Activated CD8-positive, alpha-beta T cell treated with anti-CD3 and anti-CD28 coated beads for 36 hours (primary cell): Measurements from ENCODE around the gene ADNP. TPM values are rescaled to one million over a fixed set of nuclear protein-coding genes. Genes with fewer than 3 reads are reported as not detected.

ENCODE experiments used
- ATAC-seq: fragments of 200-7000 bp; cut with Tn5 transposase; one replicate; pipeline ENCODE4 v1.10.0; 2021; ENCODE audit warnings: mild to moderate bottlenecking, moderate library complexity
- CTCF ChIA-PET: fragments of 350-600 bp; sonication (Branson Sonifier 250); formaldehyde crosslinking; loops from one replicate; lab custom pipeline; 2021; ENCODE audit warnings: antibody characterized with exemption; lab: Charles Lee
- POLR2A ChIA-PET: fragments of 350-600 bp; sonication (Branson Sonifier 250); formaldehyde crosslinking; loops from one replicate; lab custom pipeline; 2021; ENCODE audit warnings: antibody characterized with exemption; lab: Charles Lee
- DNase-seq: peaks from one replicate; pipeline ENCODE4 v3.0.0-alpha.2; 2020
- H3K27ac Mint-ChIP-seq: one replicate; pipeline ENCODE4 v1.8.0; 2021; ENCODE audit warnings: mild to moderate bottlenecking, mixed read lengths
- H3K27me3 Mint-ChIP-seq: one replicate; pipeline ENCODE4 v1.8.0; 2021; ENCODE audit warnings: mixed read lengths
- H3K36me3 Mint-ChIP-seq: one replicate; pipeline ENCODE4 v1.8.0; 2021; ENCODE audit warnings: low read depth, mixed read lengths
- H3K4me1 Mint-ChIP-seq: one replicate; pipeline ENCODE4 v1.8.0; 2021; ENCODE audit warnings: low read depth, mixed read lengths
- H3K4me3 Mint-ChIP-seq: one replicate; pipeline ENCODE4 v1.8.0; 2021; ENCODE audit warnings: mild to moderate bottlenecking, moderate library complexity, mixed read lengths
- H3K9me3 Mint-ChIP-seq: one replicate; pipeline ENCODE4 v1.8.0; 2021; ENCODE audit warnings: mixed read lengths
- intact Hi-C: fragments of 100-400 bp; cut with micrococcal nuclease; formaldehyde crosslinking; loops from one replicate; pipeline ENCODE4 v1.10.0; 2022
- total RNA-seq, 2 experiments: library from RNA; stranded (reverse); gene quantifications; one replicate each; pipeline ENCODE4 v1.2.3, GENCODE V29; 2021
- TF ChIP-seq, protein P1 (sequence below): fragments of 200-600 bp; IDR thresholded peaks from one replicate; pipeline ENCODE4 v1.8.0; 2022; ENCODE audit warnings: antibody characterized with exemption, mild to moderate bottlenecking

ADNP gene
- total RNA-seq, 2 experiments from 2014 or later = 58.9 to 60.0 TPM

DNA sequence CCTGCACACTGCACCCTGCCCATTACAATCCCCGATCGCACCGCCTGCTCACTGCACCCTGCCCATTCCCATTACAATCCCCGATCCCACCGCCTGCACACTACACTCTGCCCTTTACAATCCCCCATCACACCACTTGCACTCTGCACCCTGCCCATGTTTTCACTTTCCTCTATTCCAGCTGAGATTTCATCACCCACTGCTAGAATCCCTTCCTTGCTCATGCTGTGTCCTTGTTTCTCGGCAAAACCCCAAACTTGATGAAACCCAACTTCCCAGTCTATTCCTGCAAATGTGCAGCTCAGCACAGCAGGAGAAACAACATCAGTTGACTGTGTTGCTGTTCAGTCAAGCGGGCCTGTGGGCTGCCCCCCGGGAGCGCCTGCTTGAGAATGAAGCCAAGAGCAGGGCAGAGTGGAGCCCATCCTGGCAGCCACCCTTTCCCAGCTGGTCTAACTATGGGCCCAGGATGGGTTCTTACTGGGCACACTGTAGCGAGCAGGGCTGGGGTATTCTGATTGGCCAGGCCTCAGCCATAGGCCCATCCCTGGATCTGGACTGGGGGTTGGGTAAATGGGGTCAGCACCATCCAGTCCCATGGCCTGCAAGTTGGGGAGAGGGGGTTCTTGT is 44.6 kb upstream of the ADNP start:
- POLR2A ChIA-PET = interaction anchor here (0.6 kb wide), 1 partner anchor 76 kb away, joined by 3 read pairs; no protein-coding TSS in a partner anchor
- Mint-ChIP-seq H3K4me1 (peaks cover 12% of the 10 kb centered on the region), H3K4me3 (no peak overlapping the region), H3K9me3 (no peaks in the 10 kb centered on the region), H3K36me3 (no peaks in the 10 kb centered on the region), H3K27ac (no peak overlapping the region), H3K27me3 (peaks cover 21% of the 10 kb centered on the region)
- CTCF ChIA-PET = interaction anchor here (1.6 to 4.1 kb wide), 2 partner anchors 12 to 331 kb away, joined by 3 to 17 read pairs; no protein-coding TSS in a partner anchor
- TF ChIP-seq, protein P1, sequence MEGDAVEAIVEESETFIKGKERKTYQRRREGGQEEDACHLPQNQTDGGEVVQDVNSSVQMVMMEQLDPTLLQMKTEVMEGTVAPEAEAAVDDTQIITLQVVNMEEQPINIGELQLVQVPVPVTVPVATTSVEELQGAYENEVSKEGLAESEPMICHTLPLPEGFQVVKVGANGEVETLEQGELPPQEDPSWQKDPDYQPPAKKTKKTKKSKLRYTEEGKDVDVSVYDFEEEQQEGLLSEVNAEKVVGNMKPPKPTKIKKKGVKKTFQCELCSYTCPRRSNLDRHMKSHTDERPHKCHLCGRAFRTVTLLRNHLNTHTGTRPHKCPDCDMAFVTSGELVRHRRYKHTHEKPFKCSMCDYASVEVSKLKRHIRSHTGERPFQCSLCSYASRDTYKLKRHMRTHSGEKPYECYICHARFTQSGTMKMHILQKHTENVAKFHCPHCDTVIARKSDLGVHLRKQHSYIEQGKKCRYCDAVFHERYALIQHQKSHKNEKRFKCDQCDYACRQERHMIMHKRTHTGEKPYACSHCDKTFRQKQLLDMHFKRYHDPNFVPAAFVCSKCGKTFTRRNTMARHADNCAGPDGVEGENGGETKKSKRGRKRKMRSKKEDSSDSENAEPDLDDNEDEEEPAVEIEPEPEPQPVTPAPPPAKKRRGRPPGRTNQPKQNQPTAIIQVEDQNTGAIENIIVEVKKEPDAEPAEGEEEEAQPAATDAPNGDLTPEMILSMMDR = no peak
- ATAC-seq (no peak), DNase-seq (no peak)
- intact Hi-C loops = no loop called here

DNA sequence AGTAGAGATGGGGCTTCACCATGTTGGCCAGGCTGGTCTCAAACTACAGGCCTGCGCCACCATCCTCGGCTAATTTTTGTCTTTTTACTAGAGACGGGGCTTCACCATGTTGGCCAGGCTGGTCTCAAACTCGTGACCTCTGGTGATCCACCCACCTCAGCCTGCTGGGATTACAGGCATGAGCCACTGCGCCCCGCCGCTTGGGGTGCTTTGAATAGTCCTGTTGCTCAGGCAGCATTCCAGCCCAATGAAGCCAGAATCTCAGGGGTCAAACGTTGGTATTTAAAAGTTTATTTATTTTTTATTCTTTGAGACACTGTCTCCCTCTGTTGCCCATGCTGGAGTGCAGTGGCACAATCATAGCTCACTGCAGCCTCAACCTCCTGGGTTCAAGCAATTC is 38.7 kb upstream of the ADNP start:
- ATAC-seq (no peak), DNase-seq (no peak)
- ChIA-PET POLR2A (no interaction called here), CTCF (no interaction called here)
- TF ChIP-seq, protein P1 = no peak
- H3K4me3 Mint-ChIP-seq = no peak overlapping the region
- intact Hi-C loops = no loop called here
- H3K27me3 Mint-ChIP-seq = peaks cover 2% of the 10 kb centered on the region
- no peak overlapping the region for H3K27ac Mint-ChIP-seq
- H3K36me3 Mint-ChIP-seq = no peaks in the 10 kb centered on the region
- no peaks in the 10 kb centered on the region for H3K4me1 Mint-ChIP-seq
- H3K9me3 Mint-ChIP-seq = no peaks in the 10 kb centered on the region

DNA sequence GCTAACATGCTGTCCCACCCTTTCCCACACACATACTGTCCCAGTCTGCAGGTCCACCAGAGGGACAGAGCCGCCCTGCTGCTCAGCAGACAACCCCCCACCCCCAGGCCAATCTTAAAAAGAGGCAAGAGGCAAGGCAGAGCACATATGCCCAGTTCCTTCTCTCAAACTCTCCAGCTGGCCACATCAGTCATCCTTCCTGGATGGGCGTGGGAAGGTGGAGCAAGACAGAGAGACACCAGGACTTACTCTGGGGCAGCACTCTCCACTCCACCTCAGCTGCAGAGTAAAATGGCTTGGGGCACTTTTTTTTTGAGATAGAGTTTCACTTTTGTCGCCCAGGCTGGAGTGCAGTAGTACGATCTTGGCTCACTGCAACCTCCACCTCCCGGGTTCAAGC is 38.2 kb upstream of the ADNP start:
- no peaks in the 10 kb centered on the region for H3K36me3 Mint-ChIP-seq
- no peaks in the 10 kb centered on the region for H3K4me1 Mint-ChIP-seq
- peaks cover 2% of the 10 kb centered on the region for H3K27me3 Mint-ChIP-seq
- TF ChIP-seq, protein P1 = no peak
- ChIA-PET CTCF (interaction anchor here (0.7 kb wide), 1 partner anchor 175 kb away, joined by 3 read pairs; no protein-coding TSS in a partner anchor), POLR2A (no interaction called here)
- DNase-seq (no peak), ATAC-seq (no peak)
- intact Hi-C loops = no loop called here
- no peak overlapping the region for H3K4me3 Mint-ChIP-seq
- no peak overlapping the region for H3K27ac Mint-ChIP-seq
- no peaks in the 10 kb centered on the region for H3K9me3 Mint-ChIP-seq

DNA sequence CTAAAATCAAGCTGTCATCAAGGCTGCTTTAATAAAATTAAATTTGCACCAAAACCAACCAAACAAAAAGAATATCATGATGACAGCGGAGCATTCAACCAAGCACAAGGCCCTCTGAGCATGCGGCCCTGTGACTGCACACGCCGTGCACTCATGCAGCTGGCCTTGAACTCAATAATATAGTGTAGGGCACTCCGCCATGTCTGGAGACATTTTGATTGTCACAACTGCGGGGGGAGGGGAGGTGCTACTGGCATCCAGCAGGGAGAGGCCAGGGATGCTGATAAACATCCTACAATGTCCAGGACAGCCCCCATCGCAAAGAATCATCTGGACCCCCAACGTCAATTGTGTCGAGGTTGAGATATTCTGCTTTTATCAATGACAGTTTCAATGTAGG is 37.1 kb upstream of the ADNP start:
- CTCF ChIA-PET = interaction anchor here (1.5 kb wide), 1 partner anchor 13 kb away, joined by 7 read pairs; no protein-coding TSS in a partner anchor
- H3K36me3 Mint-ChIP-seq = no peaks in the 10 kb centered on the region
- TF ChIP-seq, protein P1 = no peak
- H3K4me3 Mint-ChIP-seq = no peak overlapping the region
- ATAC-seq = no peak
- no peak for DNase-seq
- peaks cover 2% of the 10 kb centered on the region for H3K27me3 Mint-ChIP-seq
- intact Hi-C loops = no loop called here
- POLR2A ChIA-PET = interaction anchor here (0.9 to 1.3 kb wide), 2 partner anchors 10 to 24 kb away, joined by 4 to 7 read pairs; partner anchors contain the start of genes DPM1 and MOCS3
- no peaks in the 10 kb centered on the region for H3K9me3 Mint-ChIP-seq
- no peak overlapping the region for H3K27ac Mint-ChIP-seq
- no peaks in the 10 kb centered on the region for H3K4me1 Mint-ChIP-seq

DNA sequence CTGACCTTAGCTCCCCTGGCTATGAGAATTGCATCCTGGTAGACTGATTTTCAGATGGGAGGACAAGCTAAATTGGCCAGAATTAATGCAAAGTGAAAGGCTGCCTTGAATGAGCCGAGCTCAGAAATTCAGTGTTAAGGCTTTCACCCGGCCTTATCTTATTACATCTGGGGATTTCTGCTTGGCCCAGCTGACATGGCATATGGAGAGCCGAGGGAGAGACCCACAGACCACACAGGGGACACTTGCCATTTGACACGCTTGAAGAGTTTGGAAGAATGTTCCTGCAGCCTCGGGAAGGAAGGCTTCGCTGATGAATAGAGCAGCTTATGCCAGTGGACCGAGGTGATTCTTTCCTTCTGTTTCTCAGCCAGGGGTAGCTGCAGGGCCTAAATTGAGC is 36.3 kb upstream of the ADNP start:
- H3K9me3 Mint-ChIP-seq = no peaks in the 10 kb centered on the region
- H3K4me1 Mint-ChIP-seq = peaks cover 2% of the 10 kb centered on the region
- ATAC-seq = no peak
- intact Hi-C loops = no loop called here
- no peak overlapping the region for H3K4me3 Mint-ChIP-seq
- no peaks in the 10 kb centered on the region for H3K36me3 Mint-ChIP-seq
- POLR2A ChIA-PET = interaction anchor here (0.9 to 1.3 kb wide), 2 partner anchors 9 to 25 kb away, joined by 4 to 7 read pairs; partner anchors contain the start of genes DPM1 and MOCS3
- H3K27me3 Mint-ChIP-seq = peaks cover 2% of the 10 kb centered on the region
- no peak overlapping the region for H3K27ac Mint-ChIP-seq
- CTCF ChIA-PET = interaction anchor here (1.5 kb wide), 1 partner anchor 14 kb away, joined by 7 read pairs; no protein-coding TSS in a partner anchor
- DNase-seq = no peak
- TF ChIP-seq, protein P1 = no peak
